Activated B cell treated with CpG ODN at 0.5 μM for 24 hours (primary cell): Measurements from ENCODE around the gene IGF2BP3. TPM values are rescaled to one million over a fixed set of nuclear protein-coding genes. Genes with fewer than 3 reads are reported as not detected.
A peak's percentile ranks its signal among the peaks of the same experiment; 100 is the strongest.

Experiments
- ATAC-seq: fragments of 200-7000 bp; cut with Tn5 transposase; one replicate; pipeline ENCODE4 v1.10.0; 2021; ENCODE audit warnings: low read depth, mild to moderate bottlenecking, moderate library complexity
- CTCF ChIA-PET: fragments of 350-600 bp; sonication (Branson Sonifier 250); formaldehyde crosslinking; loops from one replicate; lab custom pipeline; 2021; ENCODE audit warnings: antibody characterized with exemption; lab: Charles Lee
- POLR2A ChIA-PET: fragments of 350-600 bp; sonication (Branson Sonifier 250); formaldehyde crosslinking; loops from one replicate; lab custom pipeline; 2021; ENCODE audit warnings: antibody characterized with exemption; lab: Charles Lee
- DNase-seq: peaks from one replicate; pipeline ENCODE4 v3.0.0; 2022
- H3K27ac Mint-ChIP-seq: one replicate; pipeline ENCODE4 v1.8.0; 2020; ENCODE audit warnings: mixed read lengths
- H3K27me3 Mint-ChIP-seq: one replicate; pipeline ENCODE4 v1.8.0; 2021; ENCODE audit warnings: mixed read lengths
- H3K36me3 Mint-ChIP-seq: one replicate; pipeline ENCODE4 v1.8.0; 2021; ENCODE audit warnings: low read depth, mixed read lengths
- H3K4me1 Mint-ChIP-seq: one replicate; pipeline ENCODE4 v1.8.0; 2021; ENCODE audit warnings: mixed read lengths
- H3K4me3 Mint-ChIP-seq: one replicate; pipeline ENCODE4 v1.8.0; 2020; ENCODE audit warnings: mild to moderate bottlenecking, mixed read lengths
- H3K9me3 Mint-ChIP-seq: one replicate; pipeline ENCODE4 v1.8.0; 2020; ENCODE audit warnings: mixed read lengths
- CTCF ChIP-seq: fragments of 200-600 bp; IDR thresholded peaks from one replicate; pipeline ENCODE4 v1.8.0; 2022; ENCODE audit warnings: antibody characterized with exemption, mild to moderate bottlenecking
- intact Hi-C: fragments of 100-400 bp; cut with micrococcal nuclease; formaldehyde crosslinking; loops from one replicate; pipeline ENCODE4 v1.15.1; 2024
- total RNA-seq: library from RNA; stranded (reverse); gene quantifications from 2 replicates; pipeline ENCODE4 v1.2.3, GENCODE V29; 2022

The IGF2BP3 gene
- total RNA-seq, 1 donor from 2014 or later: 10.3 TPM

GRCh38 chr7:23377134-23377533 is 93.2 kb downstream of the IGF2BP3 start:
- Mint-ChIP-seq H3K4me1 (peaks cover 45% of the 10 kb centered on the region), H3K4me3 (peak overlapping the region; percentile 35), H3K9me3 (no peaks in the 10 kb centered on the region), H3K27ac (peak overlapping the region; percentile 63), H3K27me3 (no peaks in the 10 kb centered on the region), H3K36me3 (no peaks in the 10 kb centered on the region)
- TF ChIP-seq CTCF: no peak
- ATAC-seq: no peak
- intact Hi-C loops: loop anchor here (10.0 kb wide), 3 partner anchors 362 to 1448 kb away; partner anchors contain the start of genes CDCA7L and HYCC1
- DNase-seq: no peak
- CTCF ChIA-PET: no interaction called here
- POLR2A ChIA-PET: no interaction called here

GRCh38 chr7:23373151-23374004 is 96.9 kb downstream of the IGF2BP3 start:
- peak overlapping the region; percentile 68 for H3K4me3 Mint-ChIP-seq
- peak overlapping the region; percentile 94 for H3K27ac Mint-ChIP-seq
- peaks cover 70% of the 10 kb centered on the region for H3K4me1 Mint-ChIP-seq
- no peaks in the 10 kb centered on the region for H3K27me3 Mint-ChIP-seq
- peak; percentile 69 for ATAC-seq
- ChIA-PET POLR2A (interaction anchor here (0.6 to 2.0 kb wide), 3 partner anchors 9 to 37 kb away, joined by 3 to 5 read pairs (median 3); no protein-coding TSS in a partner anchor), CTCF (interaction anchor here (1.1 to 2.2 kb wide), 3 partner anchors 13 to 95 kb away, joined by 3 to 11 read pairs (median 4); no protein-coding TSS in a partner anchor)
- DNase-seq: peak; percentile 28
- intact Hi-C loops: loop anchor here (1.0 to 10.0 kb wide), 7 partner anchors 16 to 1451 kb away; partner anchors contain the start of genes CCDC126, CDCA7L, HYCC1 and MALSU1
- TF ChIP-seq CTCF: no peak
- no peaks in the 10 kb centered on the region for H3K9me3 Mint-ChIP-seq
- H3K36me3 Mint-ChIP-seq: no peaks in the 10 kb centered on the region

- Mint-ChIP-seq H3K4me1 (peaks cover 76% of the 10 kb centered on the region), H3K27ac (peak overlapping the region; percentile 94), H3K4me3 (peak overlapping the region; percentile 68), H3K9me3 (no peaks in the 10 kb centered on the region), H3K36me3 (no peaks in the 10 kb centered on the region), H3K27me3 (no peaks in the 10 kb centered on the region)
- CTCF ChIA-PET: interaction anchor here (1.3 to 2.2 kb wide), 2 partner anchors 12 to 14 kb away, joined by 4 to 11 read pairs; no protein-coding TSS in a partner anchor
- intact Hi-C loops: loop anchor here (1.0 to 10.0 kb wide), 7 partner anchors 15 to 1452 kb away; partner anchors contain the start of genes CCDC126, CDCA7L, HYCC1 and MALSU1
- DNase-seq (no peak), ATAC-seq (no peak)
- POLR2A ChIA-PET: interaction anchor here (1.2 to 2.0 kb wide), 2 partner anchors 10 to 38 kb away, joined by 3 to 5 read pairs; no protein-coding TSS in a partner anchor
- no peak for TF ChIP-seq CTCF
Observed at GRCh38 chr7:23372611-23373010, 97.7 kb downstream of the IGF2BP3 start.

- Mint-ChIP-seq H3K9me3 (no peaks in the 10 kb centered on the region), H3K4me1 (peaks cover 74% of the 10 kb centered on the region), H3K36me3 (no peaks in the 10 kb centered on the region), H3K27ac (peak overlapping the region; percentile 66), H3K4me3 (no peak overlapping the region), H3K27me3 (no peaks in the 10 kb centered on the region)
- POLR2A ChIA-PET: interaction anchor here (1.2 to 2.0 kb wide), 3 partner anchors 9 to 40 kb away, joined by 3 to 5 read pairs (median 3); no protein-coding TSS in a partner anchor
- CTCF ChIA-PET: no interaction called here
- no peak for DNase-seq
- no peak for ATAC-seq
- intact Hi-C loops: loop anchor here (2.0 to 10.0 kb wide), 5 partner anchors 73 to 1453 kb away; partner anchors contain the start of genes CCDC126, CDCA7L, HYCC1 and MALSU1
- no peak for TF ChIP-seq CTCF
Observed at GRCh38 chr7:23371654-23372053, 98.6 kb downstream of the IGF2BP3 start.
